HepG2 (cell line): Measurements from ENCODE around the gene CUL9. TPM values are rescaled to one million over a fixed set of nuclear protein-coding genes. Genes with fewer than 3 reads are reported as not detected.
A peak's percentile ranks its signal among the peaks of the same experiment; 100 is the strongest.

Source experiments
- CBFB ChIP-seq: sonication (generic); formaldehyde crosslinking; IDR thresholded peaks from 2 replicates; pipeline ENCODE4 v1.4.0; 2020; ENCODE audit warnings: missing genetic modification reagents
- CEBPZ ChIP-seq: IDR thresholded peaks from 2 replicates; pipeline ENCODE4 v1.6.1; 2012; ENCODE audit warnings: low read length, improper control_type of control experiment
- DMAP1 ChIP-seq: IDR thresholded peaks from 2 replicates; pipeline ENCODE4 v1.6.1; 2016
- DZIP1 ChIP-seq: sonication (generic); formaldehyde crosslinking; IDR thresholded peaks from 2 replicates; pipeline ENCODE4 v1.5.0; 2020; ENCODE audit warnings: mild to moderate bottlenecking, missing genetic modification reagents
- HMGXB4 ChIP-seq, 2 experiments: sonication (generic) in 1 of 2; formaldehyde crosslinking in 1 of 2; IDR thresholded peaks; 2 replicates each; pipeline versions ENCODE4 v1.4.0 to v1.6.1; 2018 to 2020; ENCODE audit warnings: missing genetic modification reagents in 2 of 2, borderline replicate concordance in 1 of 2, low read depth in 1 of 2, mild to moderate bottlenecking in 1 of 2, missing biosample characterization in 1 of 2
- HNRNPL ChIP-seq: fragments of 200-400 bp; formaldehyde crosslinking; IDR thresholded peaks from 2 replicates; pipeline ENCODE4 v1.6.1; 2017; ENCODE audit warnings: mild to moderate bottlenecking, low read depth, low read length
- KDM2A ChIP-seq: sonication (generic); formaldehyde crosslinking; IDR thresholded peaks from 2 replicates; pipeline ENCODE4 v1.4.0; 2020; ENCODE audit warnings: low read depth, missing genetic modification reagents, borderline replicate concordance
- NBN ChIP-seq: fragments of 450-650 bp; conservative IDR thresholded peaks from 2 replicates; pipeline ENCODE4 v1.6.1; 2017
- PRMT3 ChIP-seq: sonication (generic); formaldehyde crosslinking; IDR thresholded peaks from 2 replicates; pipeline ENCODE4 v1.8.1; 2022; ENCODE audit warnings: low read depth, mild to moderate bottlenecking, moderate library complexity, missing genetic modification reagents, borderline replicate concordance
- PRPF4 ChIP-seq: fragments of 200-400 bp; formaldehyde crosslinking; IDR thresholded peaks from 2 replicates; pipeline ENCODE4 v1.6.1; 2016; ENCODE audit warnings: low read length, low read depth; ENCODE audit not compliant: poor library complexity, severe bottlenecking
- TERF1 ChIP-seq: sonication (generic); formaldehyde crosslinking; IDR thresholded peaks from 2 replicates; pipeline ENCODE4 v1.8.0; 2022; ENCODE audit warnings: mild to moderate bottlenecking, missing genetic modification reagents, moderate library complexity
- THAP8 ChIP-seq: sonication (generic); formaldehyde crosslinking; IDR thresholded peaks from 2 replicates; pipeline ENCODE4 v1.5.1; 2020; ENCODE audit warnings: missing genetic modification reagents, mild to moderate bottlenecking, borderline replicate concordance
- ZBTB44 ChIP-seq: sonication (generic); formaldehyde crosslinking; IDR thresholded peaks from 2 replicates; pipeline ENCODE4 v1.4.0; 2020; ENCODE audit warnings: missing genetic modification reagents
- ZBTB7B ChIP-seq: sonication (generic); formaldehyde crosslinking; IDR thresholded peaks from 2 replicates; pipeline ENCODE4 v1.4.0; 2020; ENCODE audit warnings: missing genetic modification reagents
- ZNF124 ChIP-seq: sonication (generic); formaldehyde crosslinking; IDR thresholded peaks from 2 replicates; pipeline ENCODE4 v1.4.0; 2020; ENCODE audit warnings: missing genetic modification reagents
- ZNF256 ChIP-seq: sonication (generic); formaldehyde crosslinking; conservative IDR thresholded peaks from 2 replicates; pipeline ENCODE4 v1.4.0; 2020; ENCODE audit warnings: missing genetic modification reagents
- ZNF557 ChIP-seq: sonication (generic); formaldehyde crosslinking; IDR thresholded peaks from 2 replicates; pipeline ENCODE4 v1.4.0; 2020; ENCODE audit warnings: missing genetic modification reagents
- polyA plus RNA-seq, 8 experiments: library from polyadenylated mRNA; depleted of rRNA in 3 of 8; stranded (reverse) in 7 of 8; unstranded in 1 of 8; fragments of >200 nt; fragmentation: Illumina TruSeq in 4 of 8; extraction: Trizol in 4 of 8; gene quantifications; 2 replicates each; pipeline versions ENCODE4 v1.2.1 to v1.2.3, GENCODE V29; 2011 to 2016; ENCODE audit warnings: low read depth in 4 of 8, missing spikeins in 1 of 8, mixed read lengths in 1 of 8; ENCODE audit not compliant: insufficient read depth in 1 of 8
- total RNA-seq, 5 experiments: library from RNA; depleted of rRNA; stranded (reverse); fragments of >200 nt; fragmentation: Illumina TruSeq; extraction: Trizol; gene quantifications; 2 replicates each; pipeline ENCODE4 v1.2.3, GENCODE V29; 2016; ENCODE audit warnings: low read depth in 1 of 5

The CUL9 gene
- total and polyA plus RNA-seq, 2 of the 13 experiments (the other 11 are each of a cell fraction or from before 2014, with no cell fraction given): 11.4 to 13.7 TPM

- TF ChIP-seq CEBPZ (no peak), NBN (no peak), TERF1 (no peak), DMAP1 (peak; percentile 100), PRPF4 (no peak), KDM2A (CRISPR knock-in tag) (peak; percentile 97), THAP8 (CRISPR knock-in tag) (no peak), ZNF124 (peak; percentile 97), ZNF256 (peak; percentile 82; the same call in 1 of the 2 replicates), ZBTB7B (CRISPR knock-in tag) (peak; percentile 100), ZNF557 (CRISPR knock-in tag) (peak; percentile 80; the same call in 1 of the 2 replicates), PRMT3 (CRISPR knock-in tag) (peak; percentile 95), HMGXB4 (CRISPR knock-in tag; IDR thresholded peaks at IDR 0.05; ENCODE audit: borderline replicate concordance in 1 of 2, low read depth in 1 of 2) (peak; percentile 89 to 95), CBFB (CRISPR knock-in tag) (peak; percentile 96), HNRNPL (peak; percentile 90), DZIP1 (CRISPR knock-in tag) (peak; percentile 97; the same call in 1 of the 2 replicates), ZBTB44 (CRISPR knock-in tag) (peak; percentile 91)
Measured at GRCh38 chr6:43267619-43268354, 85.8 kb downstream of the CUL9 start (continued).
